GM21526 (cell line): ENCODE results near the gene ADTRP.

Experiments
- ATAC-seq: cut with Tn5 transposase; IDR thresholded peaks from one replicate; pipeline ENCODE4 v1.9.1; 2021; ENCODE audit warnings: moderate library complexity; ENCODE audit not compliant: unreplicated experiment, low FRiP score

The ADTRP gene

GRCh38 chr6:11760015-11760473 lies 18.6 kb downstream of the ADTRP start:
- no peak for ATAC-seq

GRCh38 chr6:11758878-11759277 lies 19.7 kb downstream of the ADTRP start:
- ATAC-seq, result no peak

GRCh38 chr6:11756726-11757125 lies 21.9 kb downstream of the ADTRP start:
- ATAC-seq, result no peak

- ATAC-seq, result no peak
Measured at GRCh38 chr6:11756292-11756691, 22.3 kb downstream of the ADTRP start.

GRCh38 chr6:11755725-11756124 lies 22.9 kb downstream of the ADTRP start:
- ATAC-seq, result no peak

GRCh38 chr6:11754625-11755271 lies 23.9 kb downstream of the ADTRP start:
- ATAC-seq, result no peak

GRCh38 chr6:11753798-11754197 lies 24.8 kb downstream of the ADTRP start:
- ATAC-seq, result no peak

- no peak for ATAC-seq
Measured at GRCh38 chr6:11752360-11752759, 26.2 kb downstream of the ADTRP start.

GRCh38 chr6:11750682-11751081 lies 27.9 kb downstream of the ADTRP start:
- ATAC-seq, result no peak

- ATAC-seq, result no peak
Measured at GRCh38 chr6:11748591-11749210, 29.9 kb downstream of the ADTRP start.

GRCh38 chr6:11747021-11747420 lies 31.6 kb downstream of the ADTRP start:
- ATAC-seq, result no peak

- ATAC-seq, result no peak
Measured at GRCh38 chr6:11744753-11745152, 33.9 kb downstream of the ADTRP start.

- ATAC-seq, result no peak
Measured at GRCh38 chr6:11744101-11744500, 34.5 kb downstream of the ADTRP start.

- ATAC-seq, result no peak
Measured at GRCh38 chr6:11740875-11741274, 37.7 kb downstream of the ADTRP start.

- no peak for ATAC-seq
Measured at GRCh38 chr6:11738661-11739375, 39.8 kb downstream of the ADTRP start.

GRCh38 chr6:11738234-11738633 lies 40.4 kb downstream of the ADTRP start:
- ATAC-seq, result no peak

- no peak for ATAC-seq
Measured at GRCh38 chr6:11736601-11737000, 42.0 kb downstream of the ADTRP start.

- no peak for ATAC-seq
Measured at GRCh38 chr6:11734861-11735613, 43.6 kb downstream of the ADTRP start.

- peak; percentile 55 for ATAC-seq
Measured at GRCh38 chr6:11732036-11732631, 46.5 kb downstream of the ADTRP start.

GRCh38 chr6:11731423-11731822 lies 47.2 kb downstream of the ADTRP start:
- ATAC-seq, result no peak

GRCh38 chr6:11730641-11731040 lies 48.0 kb downstream of the ADTRP start:
- peak; percentile 50 for ATAC-seq
